HG02981 (cell line): ENCODE measurements around the gene TOR1A.

ENCODE experiments used
- ATAC-seq: cut with Tn5 transposase; IDR thresholded peaks from one replicate; pipeline ENCODE4 v1.9.1; 2021; ENCODE audit warnings: mild to moderate bottlenecking, moderate library complexity; ENCODE audit not compliant: unreplicated experiment

Gene TOR1A, protein sequence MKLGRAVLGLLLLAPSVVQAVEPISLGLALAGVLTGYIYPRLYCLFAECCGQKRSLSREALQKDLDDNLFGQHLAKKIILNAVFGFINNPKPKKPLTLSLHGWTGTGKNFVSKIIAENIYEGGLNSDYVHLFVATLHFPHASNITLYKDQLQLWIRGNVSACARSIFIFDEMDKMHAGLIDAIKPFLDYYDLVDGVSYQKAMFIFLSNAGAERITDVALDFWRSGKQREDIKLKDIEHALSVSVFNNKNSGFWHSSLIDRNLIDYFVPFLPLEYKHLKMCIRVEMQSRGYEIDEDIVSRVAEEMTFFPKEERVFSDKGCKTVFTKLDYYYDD

DNA sequence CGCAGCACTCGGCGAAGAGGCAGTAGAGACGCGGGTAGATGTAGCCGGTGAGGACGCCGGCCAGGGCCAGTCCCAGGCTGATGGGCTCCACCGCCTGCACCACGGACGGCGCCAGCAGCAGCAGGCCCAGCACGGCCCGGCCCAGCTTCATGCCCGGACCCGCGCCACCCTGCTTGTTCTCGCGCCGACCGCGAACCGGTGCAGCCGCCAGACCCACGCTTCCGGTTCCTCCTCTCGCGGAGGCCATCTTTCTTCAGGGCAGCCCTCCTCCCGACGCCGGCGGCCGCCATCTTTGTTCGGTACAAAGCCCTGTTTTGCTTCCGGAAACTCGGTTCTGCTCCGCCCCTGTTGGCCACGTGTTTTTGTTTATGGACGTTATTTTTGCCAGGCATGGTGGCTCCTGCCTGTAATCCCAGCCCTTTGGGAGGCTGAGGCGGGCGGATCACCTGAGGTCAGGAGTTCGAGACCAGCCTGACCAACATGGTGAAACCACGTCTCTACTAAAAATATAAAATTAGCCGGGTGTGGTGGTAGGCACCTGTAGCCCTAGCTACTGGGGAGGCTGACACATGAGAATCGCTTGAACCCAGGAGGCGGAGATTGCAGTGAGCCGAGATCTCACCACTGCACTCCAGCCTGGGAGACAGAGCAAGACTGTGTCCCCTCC is at the start of gene TOR1A:
Gene TOR1A (minus strand): TSS at position 202 of the 667 bp plus-strand sequence. CDS start 51 bp downstream, at position 151.
- ATAC-seq, result peak; percentile 94

DNA sequence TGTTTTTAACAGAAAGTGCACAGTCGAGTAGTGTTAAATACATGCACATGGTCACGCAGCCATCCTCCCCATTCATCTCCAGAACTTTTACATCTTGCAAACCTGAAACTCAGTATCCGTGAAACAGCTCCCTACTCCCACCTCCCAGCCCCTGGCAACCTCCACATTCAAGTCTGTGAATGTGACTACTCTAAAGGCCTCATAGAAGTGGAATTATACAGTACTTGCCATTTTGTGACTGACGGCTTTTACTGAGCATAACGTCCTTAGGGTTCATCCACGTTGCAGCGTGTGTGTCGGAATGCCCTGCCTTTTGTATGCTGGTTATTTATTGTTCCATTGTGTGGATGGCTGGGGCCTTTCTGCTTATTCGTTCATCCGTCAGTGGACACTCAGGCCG is 47.1 kb upstream of the TOR1A start:
- no peak for ATAC-seq

DNA sequence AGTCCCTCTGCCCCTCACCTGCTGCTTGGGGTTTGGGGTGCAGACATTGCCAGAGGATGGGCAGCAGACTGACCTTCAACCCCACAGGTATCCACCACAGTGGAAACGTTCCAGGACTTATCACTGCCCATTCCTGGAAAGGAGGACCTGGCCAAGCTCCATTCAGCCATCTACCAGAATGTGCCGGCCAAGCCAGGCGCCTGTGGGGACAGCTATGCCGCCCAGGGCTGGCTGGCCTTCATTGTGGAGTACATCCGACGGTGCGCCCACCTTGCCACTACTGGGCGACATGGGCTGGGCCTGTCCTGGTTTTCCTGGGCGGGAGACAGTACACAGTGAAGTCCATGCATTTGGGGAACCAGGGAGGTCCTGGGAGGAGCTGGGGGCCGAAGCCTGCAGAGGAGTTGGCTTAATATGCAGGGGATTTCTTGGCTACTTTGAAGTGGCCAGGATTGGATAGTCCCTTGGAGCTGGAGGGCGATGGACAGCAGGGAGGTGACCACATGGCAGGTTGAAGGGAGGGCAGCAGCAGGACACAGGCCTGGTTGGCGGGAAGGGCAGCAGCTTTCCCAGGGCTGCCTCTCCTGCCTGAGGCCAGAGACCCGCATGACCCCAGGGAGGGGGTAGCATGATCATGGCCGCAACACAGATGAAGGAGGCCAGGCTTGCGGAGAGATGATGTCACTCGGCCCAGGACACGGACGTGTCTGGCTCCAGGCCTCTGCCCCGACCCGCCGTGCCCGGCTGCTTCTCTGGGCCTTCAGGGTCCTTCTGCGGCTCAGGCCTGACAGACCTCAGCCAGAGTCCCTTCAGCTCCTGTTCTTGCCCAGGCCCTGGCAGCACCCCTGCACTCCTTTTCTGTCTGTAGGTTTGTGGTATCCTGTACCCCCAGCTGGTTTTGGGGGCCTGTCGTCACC is 45.9 kb upstream of the TOR1A start:
- no peak for ATAC-seq

DNA sequence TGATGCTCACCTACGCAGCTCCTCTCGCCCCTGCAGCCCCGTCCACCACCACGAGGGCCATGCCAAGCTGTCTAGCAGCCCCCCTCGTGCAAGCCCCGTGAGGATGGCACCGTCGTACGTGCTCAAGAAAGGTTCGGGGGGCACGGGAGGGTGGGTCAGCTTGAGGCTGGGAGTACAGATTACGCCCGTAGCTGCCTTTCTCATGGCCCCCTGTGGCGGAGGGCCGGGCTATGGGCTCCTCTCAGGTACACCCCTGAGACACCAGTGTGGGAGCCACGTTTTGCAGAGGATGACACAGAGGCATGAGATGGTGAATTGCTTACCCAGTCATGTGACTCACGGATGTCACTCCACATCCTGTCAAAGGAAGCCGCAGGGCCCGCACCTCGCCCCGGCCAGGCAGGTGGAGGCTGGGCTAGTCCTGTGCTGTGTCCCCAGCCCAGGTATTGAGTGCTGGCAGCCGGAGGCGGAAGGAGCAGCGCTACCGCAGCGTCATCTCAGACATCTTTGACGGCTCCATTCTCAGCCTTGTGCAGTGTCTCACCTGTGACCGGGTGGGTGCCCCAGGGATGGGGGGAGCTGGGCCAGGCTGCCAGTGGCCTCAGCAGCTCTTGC is 45.0 kb upstream of the TOR1A start:
- ATAC-seq, result no peak

DNA sequence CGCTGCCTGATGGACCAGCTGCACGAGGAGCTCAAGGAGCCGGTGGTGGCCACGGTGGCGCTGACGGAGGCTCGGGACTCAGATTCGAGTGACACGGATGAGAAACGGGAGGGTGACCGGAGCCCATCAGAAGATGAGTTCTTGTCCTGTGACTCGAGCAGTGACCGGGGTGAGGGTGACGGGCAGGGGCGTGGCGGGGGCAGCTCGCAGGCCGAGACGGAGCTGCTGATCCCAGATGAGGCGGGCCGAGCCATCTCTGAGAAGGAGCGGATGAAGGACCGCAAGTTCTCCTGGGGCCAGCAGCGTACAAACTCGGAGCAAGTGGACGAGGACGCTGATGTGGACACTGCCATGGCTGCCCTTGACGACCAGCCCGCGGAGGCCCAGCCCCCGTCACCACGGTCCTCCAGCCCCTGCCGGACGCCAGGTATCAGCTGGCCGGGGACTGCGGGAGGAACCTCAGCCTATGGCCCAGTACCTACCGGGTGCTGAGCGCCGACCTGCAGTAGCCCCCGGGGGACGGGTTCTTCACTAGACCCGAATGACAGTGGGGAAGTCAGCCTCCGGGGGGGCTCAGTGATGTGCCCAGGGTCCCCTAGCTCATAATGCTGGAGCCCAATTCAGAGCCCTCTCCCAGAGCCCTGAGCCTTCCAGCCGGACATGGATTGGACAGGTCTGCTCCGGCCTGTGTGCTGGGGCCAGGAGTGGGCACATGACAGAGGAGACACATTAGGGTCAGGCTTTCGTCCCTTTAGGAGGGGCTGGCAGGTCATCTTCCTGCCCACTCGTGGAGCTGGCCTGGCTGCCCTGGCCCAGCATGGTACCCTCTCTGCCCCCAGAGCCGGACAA is 44.3 kb upstream of the TOR1A start:
- no peak for ATAC-seq

DNA sequence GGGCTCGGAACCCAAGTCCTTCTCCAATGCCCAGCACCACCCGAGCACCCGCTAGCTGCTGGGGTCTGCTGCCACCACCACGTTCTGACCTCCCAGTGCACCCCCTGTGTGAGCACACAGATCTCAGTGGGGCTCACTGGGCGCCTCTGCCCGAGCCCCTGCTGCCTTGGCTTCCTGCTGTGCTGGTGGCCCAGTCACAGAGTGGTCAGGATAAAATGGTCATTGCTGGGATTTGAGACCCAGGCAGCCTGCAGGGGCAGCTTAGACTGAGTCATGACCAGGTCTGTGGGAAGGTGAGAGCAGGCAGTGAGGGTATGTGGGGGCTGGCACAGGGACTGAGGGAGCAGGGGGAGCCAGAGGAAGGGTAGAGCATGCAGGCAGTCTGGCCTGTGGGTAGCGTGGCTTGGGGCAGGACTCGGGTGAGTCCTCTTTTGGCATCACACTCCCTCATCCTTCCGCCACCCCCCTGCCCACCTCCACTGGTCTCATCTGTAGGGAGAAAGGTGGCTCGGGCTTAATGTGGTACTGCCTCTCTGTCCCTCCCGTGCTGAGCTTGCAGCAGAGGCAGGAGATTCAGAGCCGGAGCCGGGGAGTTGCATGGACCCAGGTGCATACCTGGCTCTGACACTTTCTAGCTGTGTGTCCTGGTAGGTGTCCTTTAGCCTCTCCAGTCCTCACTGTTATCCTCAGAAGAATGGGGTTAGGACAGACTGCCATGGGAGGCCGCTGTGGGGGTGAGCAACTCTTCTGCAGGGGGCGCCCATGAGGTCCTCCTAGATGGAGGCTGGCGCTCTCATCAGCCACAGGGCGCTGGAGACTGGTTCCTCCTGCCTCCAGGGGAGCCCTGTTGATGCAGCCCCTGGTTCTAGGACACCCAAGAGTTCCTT is 43.4 kb upstream of the TOR1A start:
- no peak for ATAC-seq

DNA sequence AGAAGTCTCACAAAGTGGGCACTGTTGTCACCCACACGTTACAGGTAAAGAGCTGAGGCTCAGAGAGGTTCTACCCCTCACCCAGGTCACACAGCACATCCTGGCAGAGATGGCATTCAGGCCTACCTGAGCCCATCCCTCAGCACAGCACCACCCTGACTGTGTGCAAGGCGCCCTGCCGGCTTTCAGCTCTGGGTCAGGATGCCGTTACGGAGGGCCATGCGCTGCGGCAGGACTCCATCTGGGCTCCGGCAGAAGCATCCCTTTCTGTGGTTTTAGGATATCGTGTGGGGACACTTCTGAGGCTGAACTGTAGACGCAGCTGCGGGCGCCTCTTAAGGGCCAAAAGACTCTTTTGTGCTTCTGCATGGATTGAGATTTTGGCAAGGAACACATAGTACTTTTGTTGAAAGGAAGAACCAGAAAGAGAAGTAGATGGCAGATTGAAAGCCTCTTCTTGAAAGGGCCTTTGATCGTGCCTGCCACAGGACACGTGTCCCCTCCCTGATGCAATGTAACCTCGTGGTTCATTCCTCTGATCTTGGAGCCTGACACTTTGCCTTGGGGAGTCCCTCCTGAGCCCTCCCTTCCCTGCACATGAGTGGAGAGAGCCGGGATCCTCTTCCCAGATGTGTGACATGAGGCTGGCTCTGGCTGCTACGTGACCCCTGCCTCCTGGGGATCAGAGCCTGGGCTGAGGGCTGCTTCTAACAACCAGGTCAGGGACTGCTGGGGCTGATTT is 42.6 kb upstream of the TOR1A start:
- ATAC-seq, result no peak

DNA sequence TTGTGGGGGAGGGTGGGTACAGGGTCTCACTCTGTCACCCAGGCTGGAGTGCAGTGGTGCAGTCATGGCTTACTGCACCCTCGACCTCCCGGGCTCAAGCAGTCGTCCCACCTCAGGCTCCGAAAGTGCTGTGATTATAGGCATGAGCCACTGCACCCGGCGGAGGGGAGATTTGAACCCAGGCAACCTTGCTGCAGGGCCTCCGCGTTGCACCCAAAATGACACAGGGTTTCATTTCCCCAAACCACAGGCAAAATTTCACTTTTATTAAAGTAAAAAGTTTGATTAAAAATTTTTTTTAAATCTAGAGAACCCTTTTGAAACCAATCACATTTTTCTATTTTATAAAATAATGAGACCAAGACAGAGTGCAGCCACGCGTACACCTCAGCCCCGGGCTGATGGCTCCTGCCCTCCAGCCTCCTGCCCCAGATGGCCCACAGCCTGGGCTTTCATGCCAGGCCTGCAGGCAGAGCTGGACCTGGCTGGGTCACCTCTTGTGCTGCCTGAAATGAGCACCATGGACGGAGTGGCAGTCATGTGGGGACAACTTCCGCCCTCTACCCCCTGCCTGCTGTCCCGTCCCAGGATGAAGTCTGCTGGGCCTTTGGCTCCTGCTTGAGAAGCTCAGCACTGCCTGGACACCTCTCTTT is 41.9 kb upstream of the TOR1A start:
- ATAC-seq, result no peak

DNA sequence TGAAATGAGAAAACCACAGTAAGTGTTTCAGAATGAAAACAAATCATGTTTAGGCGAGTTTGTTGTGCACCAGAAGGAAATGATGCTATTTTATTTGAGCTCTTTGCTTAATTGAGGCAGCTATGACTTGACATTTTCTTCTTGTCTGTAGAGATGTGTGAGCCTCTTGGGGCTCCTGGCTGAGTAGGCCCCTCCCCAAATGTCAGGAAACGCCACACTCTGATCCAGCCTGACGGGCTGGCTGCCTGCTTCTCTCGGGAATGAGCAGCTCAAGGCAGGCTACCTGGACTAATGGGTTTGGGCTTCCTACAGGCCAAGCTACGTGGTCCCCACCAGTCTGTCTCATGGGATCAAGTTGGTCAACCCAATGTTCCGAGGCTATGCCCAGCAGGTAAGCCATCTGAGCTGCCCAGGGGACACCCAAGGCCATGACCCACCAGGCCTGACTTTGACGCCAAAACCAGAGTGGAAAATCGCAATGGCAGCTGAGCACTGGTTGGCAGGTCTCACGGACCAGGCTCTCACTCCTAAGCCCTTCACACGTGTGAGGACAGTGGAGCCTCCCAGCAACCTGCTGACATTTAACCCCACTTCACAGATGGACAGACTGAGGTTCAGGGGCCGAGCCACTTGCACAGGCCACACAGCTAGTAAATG is 41.2 kb upstream of the TOR1A start:
- ATAC-seq, result no peak

DNA sequence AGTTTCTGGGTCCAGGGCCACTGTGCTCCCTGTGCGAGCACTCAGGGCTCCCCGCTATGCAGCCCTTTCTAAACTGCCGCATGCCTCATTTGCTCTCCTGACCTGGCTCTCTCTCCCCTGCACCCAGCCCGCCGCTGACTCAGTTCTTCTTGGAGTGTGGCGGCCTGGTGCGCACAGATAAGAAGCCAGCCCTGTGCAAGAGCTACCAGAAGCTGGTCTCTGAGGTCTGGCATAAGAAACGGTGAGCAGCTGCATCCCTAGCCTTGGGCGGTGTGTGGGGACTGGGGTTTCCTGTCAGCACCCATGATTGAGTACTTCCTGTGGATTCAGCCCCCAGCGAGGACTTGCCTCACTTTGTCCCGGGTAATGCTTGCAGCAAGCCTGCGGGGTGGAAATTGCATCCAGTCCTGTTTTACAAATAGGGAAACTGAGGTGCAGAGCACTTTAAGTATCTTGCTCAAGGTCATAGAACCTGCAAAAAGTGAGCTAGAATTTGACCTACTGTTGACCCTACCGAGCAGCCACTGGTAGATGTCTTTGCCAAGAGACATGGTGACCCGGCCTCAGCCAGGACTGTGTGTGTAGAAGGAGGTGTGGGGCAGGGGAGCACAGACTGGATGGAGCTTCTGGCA is 39.2 kb upstream of the TOR1A start:
- ATAC-seq, result no peak

DNA sequence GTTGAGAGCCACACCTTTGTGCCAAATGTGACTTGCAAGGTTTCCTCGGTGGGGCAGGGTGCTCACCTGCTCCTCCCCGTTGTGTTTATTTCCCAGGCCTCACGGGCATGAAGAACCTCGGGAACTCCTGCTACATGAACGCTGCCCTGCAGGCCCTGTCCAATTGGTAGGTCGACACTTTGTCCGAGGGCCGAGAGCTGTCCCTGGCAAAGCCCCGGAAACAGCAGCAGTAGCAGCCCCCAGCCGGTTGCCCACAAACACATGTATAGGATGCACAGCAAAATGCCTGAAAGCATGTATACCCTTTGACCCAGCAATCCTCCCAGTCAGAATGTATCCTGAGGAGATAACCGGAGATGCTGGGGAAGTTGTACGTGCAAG is 37.5 kb upstream of the TOR1A start:
- ATAC-seq, result no peak

DNA sequence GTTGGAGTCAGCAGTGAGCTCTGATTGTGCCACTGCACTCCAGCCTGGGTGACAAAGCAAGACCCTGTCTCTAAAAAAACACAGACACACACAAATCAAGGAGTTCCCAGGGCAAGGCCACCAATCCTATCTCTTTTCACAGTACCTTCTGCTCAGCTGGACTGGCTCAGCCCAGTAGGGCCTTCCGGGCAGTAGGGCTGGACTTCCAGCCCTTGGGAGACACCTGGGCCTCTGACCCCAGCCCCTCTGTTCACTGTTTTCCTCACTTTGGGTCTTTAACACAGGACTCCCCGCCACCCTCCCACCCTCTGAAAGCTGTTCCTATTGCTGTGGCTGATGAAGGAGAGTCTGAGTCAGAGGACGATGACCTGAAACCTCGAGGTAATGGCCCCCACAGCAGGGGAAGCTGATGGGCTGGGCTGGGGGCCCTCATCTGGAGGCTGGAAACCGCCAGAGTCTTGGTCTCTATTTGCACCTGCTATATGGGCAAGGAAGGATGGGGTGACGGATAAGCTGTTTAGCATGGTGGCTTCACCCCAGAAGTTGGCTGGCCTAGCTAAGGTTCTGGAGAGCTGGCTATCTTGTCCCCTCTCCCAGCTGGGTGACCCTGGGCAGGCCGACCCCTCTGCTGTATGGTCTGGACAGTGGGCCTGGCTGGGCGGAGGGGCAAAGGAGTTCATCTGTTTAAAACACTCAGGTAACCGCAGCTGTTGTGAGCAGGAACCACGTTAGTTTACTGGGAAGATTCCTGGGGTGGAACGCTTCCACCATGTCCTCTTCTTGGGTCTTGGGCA is 36.9 kb upstream of the TOR1A start:
- ATAC-seq, result no peak

DNA sequence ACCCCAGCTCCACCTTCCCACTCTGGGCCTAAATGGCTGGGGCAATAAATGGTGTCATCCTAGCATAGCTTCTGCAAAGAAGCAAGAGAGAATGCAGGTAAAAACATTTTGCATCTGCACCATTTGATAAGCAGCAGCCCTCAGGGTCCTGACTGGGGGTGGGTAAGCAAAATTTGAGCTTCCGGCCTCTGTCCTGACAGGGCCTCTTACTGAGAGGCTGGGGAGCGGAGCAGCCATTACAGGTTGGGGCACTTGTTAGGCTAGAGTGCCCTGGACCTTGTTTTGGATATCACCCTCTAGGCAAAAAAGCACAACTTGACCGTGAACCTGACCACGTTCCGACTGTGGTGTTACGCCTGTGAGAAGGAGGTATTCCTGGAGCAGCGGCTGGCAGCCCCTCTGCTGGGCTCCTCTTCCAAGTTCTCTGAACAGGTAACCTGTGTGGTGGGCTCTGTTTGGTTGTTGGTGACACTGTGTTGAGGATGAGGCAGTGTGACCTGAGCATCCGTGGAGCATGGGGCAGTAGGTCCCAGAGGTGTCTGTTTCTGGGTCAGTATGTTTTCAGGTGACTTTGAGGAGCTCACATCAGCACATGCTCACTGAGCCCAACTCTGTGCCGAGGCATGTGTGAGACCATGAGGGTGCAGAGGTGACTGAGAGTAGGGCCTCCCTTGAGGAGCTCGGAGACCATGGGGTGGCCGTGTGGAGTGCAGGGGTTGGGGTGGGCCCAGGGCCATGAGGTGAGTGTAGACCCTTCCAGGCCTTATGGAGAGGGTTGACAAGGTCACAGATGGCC is 34.4 kb upstream of the TOR1A start:
- no peak for ATAC-seq

DNA sequence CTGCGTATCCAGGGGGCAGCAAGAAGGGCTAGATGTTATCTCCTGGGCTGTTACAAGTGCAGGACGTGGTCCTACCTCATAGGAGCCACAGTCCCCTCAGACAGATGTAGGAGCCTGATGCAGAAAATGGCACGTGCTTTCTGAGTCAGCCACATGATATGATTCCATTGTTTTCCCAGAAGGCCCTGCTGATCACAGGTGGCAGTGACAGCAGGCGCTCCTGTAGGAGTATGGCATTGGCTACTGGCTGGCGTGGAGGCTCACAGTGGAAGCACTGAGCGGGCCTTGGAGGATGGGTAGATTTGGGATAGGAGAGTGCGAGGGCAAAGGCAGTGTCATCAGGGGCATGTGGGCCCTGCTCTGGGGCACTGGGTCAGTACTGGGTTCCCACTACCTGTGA is 33.3 kb upstream of the TOR1A start:
- ATAC-seq, result no peak

DNA sequence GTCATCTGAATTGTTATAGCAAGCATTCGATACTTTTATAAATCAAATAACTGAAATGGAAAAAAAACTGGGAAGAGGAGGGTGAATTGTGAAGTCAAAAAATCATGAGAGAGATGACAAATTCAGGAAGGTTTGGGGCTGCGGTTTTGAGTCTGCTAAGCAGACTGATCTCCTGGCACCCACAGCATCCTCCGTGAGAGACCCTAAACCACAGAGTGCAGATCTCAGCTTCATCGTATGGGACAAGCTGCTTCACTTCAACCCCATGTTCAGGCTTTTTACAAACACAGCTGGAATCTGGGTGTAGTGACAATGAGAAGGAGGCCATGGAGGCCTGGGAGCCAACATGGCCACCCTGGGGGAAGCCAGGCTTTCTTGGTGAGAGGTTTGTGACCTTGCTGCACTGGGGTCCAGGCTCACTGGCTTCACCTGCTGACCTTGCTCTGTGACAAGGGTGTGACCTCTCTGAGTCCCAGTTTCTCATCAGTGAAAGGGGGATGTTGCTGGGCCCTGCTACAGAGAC is 30.7 kb upstream of the TOR1A start:
- no peak for ATAC-seq
